Liver (tissue), 9 donors: ENCODE data around the gene RB1. TPM values are rescaled to one million over a fixed set of nuclear protein-coding genes. Genes with fewer than 3 reads are reported as not detected.
A peak's percentile ranks its signal among the peaks of the same experiment; 100 is the strongest.

Experiments used
- DNase-seq: peaks from one replicate; pipeline ENCODE4 v3.0.0-alpha.2; 2017; ENCODE audit warnings: low spot score
- H3K27ac ChIP-seq, 2 donors: one replicate each; pipeline ENCODE4 v1.7.0; 2013; ENCODE audit warnings: inconsistent platforms in 2 of 2, low read length in 2 of 2, control low read depth in 1 of 2, low read depth in 1 of 2, mild to moderate bottlenecking in 1 of 2
- H3K27me3 ChIP-seq, 4 donors: one replicate each; pipeline versions ENCODE4 v1.6.1 to v1.7.0; 2013; ENCODE audit warnings: low read length in 3 of 4, inconsistent platforms in 1 of 4, mild to moderate bottlenecking in 1 of 4, moderate library complexity in 1 of 4; ENCODE audit not compliant: control insufficient read depth in 4 of 4, insufficient read depth in 4 of 4
- H3K36me3 ChIP-seq, 4 donors: one replicate each; pipeline versions ENCODE4 v1.6.1 to v1.7.0; 2013; ENCODE audit warnings: low read length in 3 of 4, mild to moderate bottlenecking in 3 of 4, low read depth in 1 of 4, moderate library complexity in 1 of 4; ENCODE audit not compliant: control insufficient read depth in 4 of 4, insufficient read depth in 3 of 4
- H3K4me1 ChIP-seq, 4 donors: one replicate each; pipeline versions ENCODE4 v1.6.1 to v1.7.0; 2013; ENCODE audit warnings: low read length in 3 of 4, mild to moderate bottlenecking in 3 of 4, moderate library complexity in 1 of 4; ENCODE audit not compliant: control insufficient read depth in 4 of 4, insufficient read depth in 4 of 4
- H3K4me3 ChIP-seq, 3 donors: one replicate each; pipeline versions ENCODE4 v1.6.1 to v1.7.0; 2013; ENCODE audit warnings: low read length in 3 of 3, control low read depth in 1 of 3, low read depth in 1 of 3, mild to moderate bottlenecking in 1 of 3
- H3K9ac ChIP-seq, 2 donors: one replicate each; pipeline ENCODE4 v1.7.0; 2013; ENCODE audit warnings: low read length in 2 of 2, mild to moderate bottlenecking in 2 of 2, moderate library complexity in 2 of 2, control low read depth in 1 of 2, low read depth in 1 of 2
- H3K9me3 ChIP-seq, 4 donors: one replicate each; pipeline versions ENCODE4 v1.6.1 to v1.7.0; 2013; ENCODE audit warnings: low read length in 3 of 4; ENCODE audit not compliant: control insufficient read depth in 4 of 4
- GABPA ChIP-seq, 2 donors: IDR thresholded peaks in 1 of 2; conservative IDR thresholded peaks in 1 of 2; 2 replicates each; pipeline ENCODE4 v1.6.1; 2016; ENCODE audit warnings: antibody characterized with exemption in 2 of 2, mild to moderate bottlenecking in 1 of 2, moderate library complexity in 1 of 2
- HNF4A ChIP-seq, 2 donors: conservative IDR thresholded peaks; 2 replicates each; pipeline ENCODE4 v1.6.1; 2016; ENCODE audit warnings: antibody characterized with exemption in 2 of 2, mild to moderate bottlenecking in 2 of 2
- HNF4G ChIP-seq: IDR thresholded peaks from 2 replicates; pipeline ENCODE4 v1.6.1; 2016; ENCODE audit warnings: antibody characterized with exemption
- JUND ChIP-seq, 2 donors: IDR thresholded peaks; 2 replicates each; pipeline ENCODE4 v1.6.1; 2016; ENCODE audit warnings: antibody characterized with exemption in 2 of 2
- RXRA ChIP-seq, 2 donors: IDR thresholded peaks; 2 replicates each; pipeline ENCODE4 v1.6.1; 2017 to 2018; ENCODE audit warnings: antibody characterized with exemption in 2 of 2, mild to moderate bottlenecking in 1 of 2
- WGBS: extraction: QIAGEN DNeasy Blood & Tissue Kit; methylation state at CpG from one replicate; pipeline ENCODE4 v1.1.7; 2013; 5-methylcytosine and 5-hydroxymethylcytosine counted together
- polyA plus RNA-seq, 2 donors: library from polyadenylated mRNA; stranded (reverse) in 1 of 2; unstranded in 1 of 2; fragments of 200-250 nt in 1 of 2; fragments of >200 nt in 1 of 2; fragmentation: Nextera tagmentation in 1 of 2; extraction: Ambion mirVana in 1 of 2; gene quantifications; one replicate each; pipeline versions ENCODE4 v1.2.1 to v1.2.3, GENCODE V29; 2013 to 2015
- total RNA-seq, 2 donors: library from RNA; depleted of rRNA; stranded (reverse); fragments of >200 nt; gene quantifications; one replicate each; pipeline ENCODE4 v1.2.3, GENCODE V29; 2014
- TF ChIP-seq, protein P1 (sequence below): IDR thresholded peaks from 2 replicates; pipeline ENCODE4 v1.6.1; 2016; ENCODE audit warnings: antibody characterized with exemption
- TF ChIP-seq, protein P2 (sequence below): IDR thresholded peaks from 2 replicates; pipeline ENCODE4 v1.6.1; 2016; ENCODE audit warnings: antibody characterized with exemption, mild to moderate bottlenecking
- donor health status: healthy.
- donor health status: healthy.
- donor health status: healthy.
- donor health status: healthy.
- donor health status: healthy.

The RB1 gene
- total and polyA plus RNA-seq, 4 donors, result 6.6 to 30.6 (median 8.9) TPM

DNA sequence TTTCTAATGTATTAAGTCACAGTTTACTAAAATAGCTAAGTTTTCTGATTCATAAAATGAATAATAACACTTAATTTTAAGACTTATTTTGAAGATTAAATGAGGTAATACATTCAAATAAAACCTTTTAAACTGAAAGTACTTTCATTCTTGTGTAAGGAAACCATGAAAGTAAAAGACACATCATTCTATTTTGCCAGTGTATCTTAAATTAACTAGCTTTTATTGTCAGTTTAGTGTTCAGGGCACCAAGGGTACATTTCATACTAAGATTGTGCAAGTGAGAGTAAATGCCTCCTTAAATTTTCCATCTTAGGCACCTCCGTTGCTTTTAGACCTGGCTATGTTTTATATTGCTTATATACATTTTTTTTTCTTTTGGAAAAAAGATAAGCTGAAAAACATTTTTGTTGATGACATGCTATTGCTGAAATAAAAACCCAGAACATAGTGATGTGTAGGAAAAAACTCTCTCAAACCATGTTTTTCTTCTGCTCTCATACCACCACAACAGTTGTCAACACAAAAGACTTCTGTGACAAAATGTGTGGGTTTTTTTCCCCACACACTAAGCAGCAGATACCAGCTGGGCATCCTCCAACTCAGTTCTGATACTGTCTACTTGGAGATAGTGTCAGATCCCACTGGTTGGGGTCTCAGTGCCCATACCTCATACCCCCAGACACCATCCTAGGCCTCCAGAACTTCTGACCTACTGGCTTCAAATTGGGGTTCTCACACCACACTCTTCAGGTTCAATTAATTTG lies 140.1 kb downstream of the RB1 start:
- Histone ChIP-seq H3K27me3 (no peaks in the 10 kb centered on the region), H3K4me3 (no peak overlapping the region), H3K9me3 (no peaks in the 10 kb centered on the region), H3K36me3 (no peaks in the 10 kb centered on the region), H3K9ac (no peak overlapping the region), H3K27ac (no peak overlapping the region), H3K4me1 (no peaks in the 10 kb centered on the region)
- TF ChIP-seq, protein P1, sequence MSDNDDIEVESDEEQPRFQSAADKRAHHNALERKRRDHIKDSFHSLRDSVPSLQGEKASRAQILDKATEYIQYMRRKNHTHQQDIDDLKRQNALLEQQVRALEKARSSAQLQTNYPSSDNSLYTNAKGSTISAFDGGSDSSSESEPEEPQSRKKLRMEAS, result no peak
- no peak for TF ChIP-seq RXRA (IDR thresholded peaks at IDR 0.05)
- no peak for DNase-seq
- 72% methylated on average over 1 of the region's 1 CpG for WGBS

DNA sequence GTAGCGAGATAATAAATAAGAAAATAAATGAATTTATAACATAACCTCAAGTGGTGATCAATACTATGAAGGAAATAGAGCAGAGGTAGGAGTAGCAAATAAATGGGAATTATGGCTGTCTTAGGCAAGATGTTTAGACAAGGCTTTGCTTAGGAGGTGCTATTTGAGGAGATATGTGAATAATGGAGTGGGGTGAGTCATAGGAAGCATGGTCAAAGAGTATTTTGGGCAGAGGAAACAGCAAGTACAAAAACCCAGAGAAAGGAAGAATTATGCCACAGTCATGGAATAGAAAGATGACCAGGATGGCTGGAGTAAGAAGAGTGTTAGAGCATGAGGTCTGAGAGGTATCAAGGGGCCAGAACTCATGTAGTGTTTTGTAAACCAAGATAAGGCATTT lies 142.9 kb downstream of the RB1 start:
- Histone ChIP-seq H3K36me3 (no peaks in the 10 kb centered on the region), H3K4me3 (no peak overlapping the region), H3K27me3 (no peaks in the 10 kb centered on the region), H3K4me1 (no peaks in the 10 kb centered on the region), H3K9ac (no peak overlapping the region), H3K9me3 (peaks cover 0 to 6% (median 1%) of the 10 kb centered on the region in 4 donors), H3K27ac (no peak overlapping the region)
- TF ChIP-seq HNF4G, result no peak
- TF ChIP-seq GABPA (IDR thresholded peaks at IDR 0.05 in 1 of 2, conservative IDR thresholded peaks at IDR 0.05 in 1 of 2), result no peak
- TF ChIP-seq HNF4A (conservative IDR thresholded peaks at IDR 0.05), result no peak
- TF ChIP-seq JUND (IDR thresholded peaks at IDR 0.05), result peak in 1 of 2 donors; percentile 56
- 98% methylated on average over 1 of the region's 1 CpG for WGBS
- DNase-seq, result no peak

DNA sequence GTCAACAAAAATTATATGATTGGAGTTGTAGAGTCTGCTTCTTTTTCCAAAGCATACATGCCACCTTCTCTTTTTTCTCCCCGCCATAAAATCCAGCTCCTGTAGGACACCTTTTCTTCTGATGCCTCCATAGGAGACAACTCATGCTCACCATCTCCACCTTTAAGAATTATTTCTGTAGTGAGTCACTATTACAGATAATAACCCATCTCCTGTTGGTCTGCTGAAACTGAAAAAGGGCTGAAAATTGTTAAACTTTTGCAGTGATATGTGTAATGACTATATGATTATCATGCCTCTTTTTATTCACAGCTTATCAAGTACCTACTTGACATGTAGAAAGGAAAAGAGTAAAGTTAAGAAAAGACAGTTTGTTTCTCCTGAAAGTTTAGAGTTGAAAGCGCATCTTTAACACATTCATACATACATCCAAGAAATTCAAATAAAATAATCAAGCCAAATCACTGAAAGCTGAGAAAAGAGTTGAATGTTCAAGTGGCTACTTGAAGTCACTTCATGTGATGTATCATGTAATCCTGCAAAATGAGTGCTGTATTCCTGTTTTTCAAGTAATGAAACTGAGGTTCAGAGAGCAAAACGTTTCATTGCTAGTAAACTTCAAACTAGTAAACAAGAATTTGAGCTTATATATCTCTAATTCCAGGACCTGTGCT lies 144.9 kb downstream of the RB1 start:
- WGBS, result 83% methylated on average over 3 of the region's 3 CpGs
- Histone ChIP-seq H3K9ac (no peak overlapping the region), H3K36me3 (no peaks in the 10 kb centered on the region), H3K4me3 (no peak overlapping the region), H3K4me1 (no peaks in the 10 kb centered on the region), H3K27me3 (no peaks in the 10 kb centered on the region), H3K9me3 (peaks cover 0 to 6% (median 1%) of the 10 kb centered on the region in 4 donors), H3K27ac (no peak overlapping the region)
- TF ChIP-seq, protein P2, sequence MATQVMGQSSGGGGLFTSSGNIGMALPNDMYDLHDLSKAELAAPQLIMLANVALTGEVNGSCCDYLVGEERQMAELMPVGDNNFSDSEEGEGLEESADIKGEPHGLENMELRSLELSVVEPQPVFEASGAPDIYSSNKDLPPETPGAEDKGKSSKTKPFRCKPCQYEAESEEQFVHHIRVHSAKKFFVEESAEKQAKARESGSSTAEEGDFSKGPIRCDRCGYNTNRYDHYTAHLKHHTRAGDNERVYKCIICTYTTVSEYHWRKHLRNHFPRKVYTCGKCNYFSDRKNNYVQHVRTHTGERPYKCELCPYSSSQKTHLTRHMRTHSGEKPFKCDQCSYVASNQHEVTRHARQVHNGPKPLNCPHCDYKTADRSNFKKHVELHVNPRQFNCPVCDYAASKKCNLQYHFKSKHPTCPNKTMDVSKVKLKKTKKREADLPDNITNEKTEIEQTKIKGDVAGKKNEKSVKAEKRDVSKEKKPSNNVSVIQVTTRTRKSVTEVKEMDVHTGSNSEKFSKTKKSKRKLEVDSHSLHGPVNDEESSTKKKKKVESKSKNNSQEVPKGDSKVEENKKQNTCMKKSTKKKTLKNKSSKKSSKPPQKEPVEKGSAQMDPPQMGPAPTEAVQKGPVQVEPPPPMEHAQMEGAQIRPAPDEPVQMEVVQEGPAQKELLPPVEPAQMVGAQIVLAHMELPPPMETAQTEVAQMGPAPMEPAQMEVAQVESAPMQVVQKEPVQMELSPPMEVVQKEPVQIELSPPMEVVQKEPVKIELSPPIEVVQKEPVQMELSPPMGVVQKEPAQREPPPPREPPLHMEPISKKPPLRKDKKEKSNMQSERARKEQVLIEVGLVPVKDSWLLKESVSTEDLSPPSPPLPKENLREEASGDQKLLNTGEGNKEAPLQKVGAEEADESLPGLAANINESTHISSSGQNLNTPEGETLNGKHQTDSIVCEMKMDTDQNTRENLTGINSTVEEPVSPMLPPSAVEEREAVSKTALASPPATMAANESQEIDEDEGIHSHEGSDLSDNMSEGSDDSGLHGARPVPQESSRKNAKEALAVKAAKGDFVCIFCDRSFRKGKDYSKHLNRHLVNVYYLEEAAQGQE, result no peak
- TF ChIP-seq GABPA (IDR thresholded peaks at IDR 0.05 in 1 of 2, conservative IDR thresholded peaks at IDR 0.05 in 1 of 2), result no peak
- no peak for DNase-seq
